GM20431 (cell line): ENCODE results near the gene ABCA2.
"Not testable (repeated sequence)": the region's sequence is repeated elsewhere in the genome, so short reads cannot be mapped to it uniquely, and the experiment has no call there.

ENCODE experiments used
- in situ Hi-C: fragments of 300-500 bp; cut with MseI, MboI; formaldehyde crosslinking; loops from one replicate; pipeline ENCODE4 v1.15.0; 2020; ENCODE audit warnings: low sequenced_read_pairs; ENCODE audit not compliant: unreplicated experiment

The ABCA2 gene

GRCh38 chr9:137063311-137064026, 35.4 kb upstream of the ABCA2 start:
- in situ Hi-C loops = no loop called here

GRCh38 chr9:137062798-137063197, 34.8 kb upstream of the ABCA2 start:
- in situ Hi-C loops = not testable (repeated sequence)

- in situ Hi-C loops = no loop called here
These were observed 34.3 kb upstream of the ABCA2 start for GRCh38 chr9:137062384-137062783.

GRCh38 chr9:137058521-137059234, 30.6 kb upstream of the ABCA2 start:
- in situ Hi-C loops = no loop called here

GRCh38 chr9:137057545-137057944, 29.5 kb upstream of the ABCA2 start:
- in situ Hi-C loops = no loop called here

- in situ Hi-C loops = no loop called here
These were observed 28.8 kb upstream of the ABCA2 start for GRCh38 chr9:137056739-137057415.

- in situ Hi-C loops = no loop called here
These were observed 27.6 kb upstream of the ABCA2 start for GRCh38 chr9:137055385-137056364.

- in situ Hi-C loops = no loop called here
These were observed 26.9 kb upstream of the ABCA2 start for GRCh38 chr9:137054932-137055384.

- in situ Hi-C loops = no loop called here
These were observed 26.2 kb upstream of the ABCA2 start, which contains the start of gene ENTPD2 for GRCh38 chr9:137053944-137054931. ENTPD2 (minus strand) TSS chr9:137054061; CDS start chr9:137053997, 64 bp downstream.

- in situ Hi-C loops = no loop called here
These were observed 25.2 kb upstream of the ABCA2 start for GRCh38 chr9:137052998-137053943.

GRCh38 chr9:137052293-137052692, 24.3 kb upstream of the ABCA2 start:
- in situ Hi-C loops = no loop called here

GRCh38 chr9:137051145-137051724, 23.2 kb upstream of the ABCA2 start:
- in situ Hi-C loops = no loop called here

GRCh38 chr9:137050570-137050969, 22.5 kb upstream of the ABCA2 start:
- in situ Hi-C loops = no loop called here

GRCh38 chr9:137049544-137050449, 21.8 kb upstream of the ABCA2 start:
- in situ Hi-C loops = no loop called here

GRCh38 chr9:137048655-137049543, 20.9 kb upstream of the ABCA2 start:
- in situ Hi-C loops = no loop called here
